Natural killer cell (primary cell): ENCODE measurements around the gene ANKRD13C. TPM values are rescaled to one million over a fixed set of nuclear protein-coding genes. Genes with fewer than 3 reads are reported as not detected.

Experiments
- ATAC-seq, 3 donors: fragments of 150-1000 bp in 2 of 3; fragments of 200-7000 bp in 1 of 3; cut with Tn5 transposase; 1 replicate in 1 of 3; 2 replicates in 2 of 3; pipeline ENCODE4 v1.10.0; 2021; ENCODE audit warnings: mild to moderate bottlenecking in 2 of 3, moderate library complexity in 2 of 3
- DNase-seq, 2 donors: peaks; one replicate each; pipeline versions ENCODE4 v3.0.0 to v3.0.0-alpha.2; 2013 to 2021; ENCODE audit warnings: mixed read lengths in 1 of 2
- H3K27ac ChIP-seq: one replicate; pipeline ENCODE4 v1.5.1; 2013; ENCODE audit warnings: mild to moderate bottlenecking, low read length
- H3K27me3 ChIP-seq: one replicate; pipeline ENCODE4 v1.6.1; 2013; ENCODE audit warnings: low read length; ENCODE audit not compliant: control insufficient read depth, insufficient read depth
- H3K36me3 ChIP-seq: one replicate; pipeline ENCODE4 v1.6.1; 2013; ENCODE audit warnings: low read length; ENCODE audit not compliant: control insufficient read depth, insufficient read depth
- H3K4me1 ChIP-seq: one replicate; pipeline ENCODE4 v1.6.1; 2013; ENCODE audit warnings: low read length; ENCODE audit not compliant: control insufficient read depth, insufficient read depth
- H3K4me3 ChIP-seq: one replicate; pipeline ENCODE4 v1.5.1; 2013; ENCODE audit warnings: low read length
- H3K9me3 ChIP-seq: one replicate; pipeline ENCODE4 v1.6.1; 2013; ENCODE audit warnings: low read length; ENCODE audit not compliant: control insufficient read depth, insufficient read depth
- H3K27ac Mint-ChIP-seq, 2 donors: one replicate each; pipeline ENCODE4 v1.8.0; 2022; ENCODE audit warnings: mild to moderate bottlenecking in 2 of 2, mixed read lengths in 2 of 2, moderate library complexity in 1 of 2
- H3K27me3 Mint-ChIP-seq, 2 donors: one replicate each; pipeline ENCODE4 v1.8.0; 2022; ENCODE audit warnings: low read depth in 2 of 2, mixed read lengths in 2 of 2
- H3K36me3 Mint-ChIP-seq: one replicate; pipeline ENCODE4 v1.8.0; 2022; ENCODE audit warnings: mixed read lengths
- H3K4me1 Mint-ChIP-seq, 2 donors: one replicate each; pipeline ENCODE4 v1.8.0; 2022; ENCODE audit warnings: mixed read lengths in 2 of 2
- H3K4me3 Mint-ChIP-seq: one replicate; pipeline ENCODE4 v1.8.0; 2022; ENCODE audit warnings: mild to moderate bottlenecking, moderate library complexity, mixed read lengths
- H3K9me3 Mint-ChIP-seq, 2 donors: one replicate each; pipeline ENCODE4 v1.8.0; 2022; ENCODE audit warnings: mixed read lengths in 2 of 2
- CTCF ChIP-seq: fragments of 200-600 bp; IDR thresholded peaks from one replicate; pipeline ENCODE4 v1.8.0; 2022; ENCODE audit warnings: antibody characterized with exemption
- WGBS: methylation state at CpG from one replicate; pipeline ENCODE4 v1.1.7; 2013; ENCODE audit warnings: missing lambda C conversion rate; ENCODE audit not compliant: insufficient coverage; 5-methylcytosine and 5-hydroxymethylcytosine counted together
- intact Hi-C: fragments of 100-400 bp; cut with micrococcal nuclease; formaldehyde crosslinking; loops from one replicate; pipeline ENCODE4 v1.14.2; 2022
- total RNA-seq, 4 donors: library from RNA; stranded (reverse); fragments of 120-200 nt in 1 of 4; gene quantifications; one replicate each; pipeline versions ENCODE4 v1.2.3 to v1.2.4, GENCODE V29; 2013 to 2022

Gene ANKRD13C
- total RNA-seq, 3 donors from 2014 or later (not counting 1 experiment from before 2014, with no cell fraction given) = 32.2 to 33.7 (median 32.8) TPM

DNA sequence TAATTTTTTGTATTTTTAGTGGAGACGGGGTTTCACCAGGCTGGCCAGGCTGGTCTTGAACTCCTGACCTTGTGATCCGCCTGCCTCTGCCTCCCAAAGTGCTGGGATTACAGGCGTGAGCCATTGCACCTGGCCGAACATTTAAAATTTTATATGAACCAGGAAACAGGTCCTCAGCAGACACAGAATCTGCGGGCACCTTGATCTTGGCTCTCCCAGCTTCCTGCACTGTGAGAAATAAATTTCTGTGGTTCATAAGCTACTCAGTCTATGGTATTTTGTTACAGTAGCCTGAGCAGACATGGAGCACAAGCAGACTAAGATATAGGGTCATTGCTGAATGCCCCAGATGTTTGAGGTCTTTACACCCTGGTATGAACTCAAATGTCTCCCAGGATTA, 33.0 kb upstream of the ANKRD13C start:
- Histone ChIP-seq H3K27me3 (peaks cover 6% of the 10 kb centered on the region), H3K27ac (no peak overlapping the region), H3K36me3 (no peaks in the 10 kb centered on the region), H3K4me1 (no peaks in the 10 kb centered on the region), H3K4me3 (no peak overlapping the region), H3K9me3 (no peaks in the 10 kb centered on the region)
- H3K36me3 Mint-ChIP-seq = no peaks in the 10 kb centered on the region
- no peaks in the 10 kb centered on the region for H3K9me3 Mint-ChIP-seq
- H3K27me3 Mint-ChIP-seq = peaks cover 19 to 24% of the 10 kb centered on the region in 2 donors
- DNase-seq = no peak
- H3K27ac Mint-ChIP-seq = no peak overlapping the region
- intact Hi-C loops = no loop called here
- TF ChIP-seq CTCF = no peak
- H3K4me3 Mint-ChIP-seq = no peak overlapping the region
- ATAC-seq = no peak
- H3K4me1 Mint-ChIP-seq = no peaks in the 10 kb centered on the region
- 88% methylated on average over 5 of the region's 5 CpGs for WGBS

DNA sequence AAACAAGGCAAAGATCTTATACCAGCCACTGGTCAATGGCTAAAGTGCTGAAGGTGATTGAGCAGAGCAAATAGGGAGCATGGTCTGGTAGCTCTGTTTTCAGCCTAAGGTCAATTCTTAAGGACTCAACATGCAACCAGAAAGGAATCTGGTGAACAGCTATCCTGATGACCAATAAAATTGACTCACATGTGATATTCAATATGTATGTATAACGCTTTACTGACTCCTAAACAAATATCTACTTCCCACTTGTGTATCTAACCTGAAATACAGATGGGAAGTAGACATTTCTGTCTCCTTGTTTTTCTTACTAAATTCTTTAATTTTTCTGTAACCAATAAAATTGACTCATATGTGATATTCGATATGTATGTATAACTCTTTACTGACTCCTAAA, 31.6 kb upstream of the ANKRD13C start:
- H3K27ac ChIP-seq = no peak overlapping the region
- no peaks in the 10 kb centered on the region for H3K4me1 ChIP-seq
- Mint-ChIP-seq H3K27me3 (peaks cover 19 to 30% of the 10 kb centered on the region in 2 donors), H3K27ac (no peak overlapping the region), H3K4me1 (no peaks in the 10 kb centered on the region), H3K9me3 (no peaks in the 10 kb centered on the region), H3K36me3 (no peaks in the 10 kb centered on the region), H3K4me3 (no peak overlapping the region)
- H3K9me3 ChIP-seq = no peaks in the 10 kb centered on the region
- WGBS = no CpG with 5 or more reads among the region's 2 CpGs
- intact Hi-C loops = no loop called here
- ATAC-seq (no peak), DNase-seq (no peak)
- no peaks in the 10 kb centered on the region for H3K36me3 ChIP-seq
- no peak overlapping the region for H3K4me3 ChIP-seq
- no peak for TF ChIP-seq CTCF
- H3K27me3 ChIP-seq = peaks cover 6% of the 10 kb centered on the region

DNA sequence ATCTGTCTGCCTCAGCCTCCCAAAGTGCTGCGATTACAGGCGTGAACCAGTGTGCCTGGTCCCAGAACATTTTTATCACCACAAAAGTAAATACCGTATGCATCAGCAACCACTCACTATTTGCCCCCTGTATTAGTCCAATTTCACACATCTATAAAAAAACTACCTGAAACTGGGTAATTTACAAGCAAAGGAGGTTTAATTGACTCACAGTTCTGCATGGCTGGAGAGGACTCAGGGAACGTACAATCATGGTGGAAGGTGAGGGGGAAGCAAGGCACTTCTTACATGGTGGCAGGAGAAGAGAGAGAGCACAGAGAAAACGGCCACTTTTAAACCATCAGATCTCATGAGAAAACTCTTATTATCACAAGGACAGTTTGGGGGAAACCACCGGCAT, 31.0 kb upstream of the ANKRD13C start:
- DNase-seq = no peak
- no peaks in the 10 kb centered on the region for H3K36me3 Mint-ChIP-seq
- H3K27me3 ChIP-seq = peaks cover 6% of the 10 kb centered on the region
- no peaks in the 10 kb centered on the region for H3K36me3 ChIP-seq
- ATAC-seq = no peak
- no peak overlapping the region for H3K27ac Mint-ChIP-seq
- no peaks in the 10 kb centered on the region for H3K4me1 ChIP-seq
- H3K4me3 ChIP-seq = no peak overlapping the region
- H3K27me3 Mint-ChIP-seq = peaks cover 19 to 30% of the 10 kb centered on the region in 2 donors
- no peaks in the 10 kb centered on the region for H3K9me3 Mint-ChIP-seq
- TF ChIP-seq CTCF = no peak
- 84% methylated on average over 4 of the region's 6 CpGs for WGBS
- H3K4me3 Mint-ChIP-seq = no peak overlapping the region
- no peaks in the 10 kb centered on the region for H3K9me3 ChIP-seq
- no peaks in the 10 kb centered on the region for H3K4me1 Mint-ChIP-seq
- intact Hi-C loops = no loop called here
- no peak overlapping the region for H3K27ac ChIP-seq

GRCh38 chr1:70384542-70384941, 30.0 kb upstream of the ANKRD13C start:
- Mint-ChIP-seq H3K4me3 (no peak overlapping the region), H3K36me3 (no peaks in the 10 kb centered on the region), H3K27ac (no peak overlapping the region), H3K4me1 (no peaks in the 10 kb centered on the region), H3K27me3 (peaks cover 16 to 27% of the 10 kb centered on the region in 2 donors), H3K9me3 (no peaks in the 10 kb centered on the region)
- intact Hi-C loops = no loop called here
- Histone ChIP-seq H3K36me3 (no peaks in the 10 kb centered on the region), H3K4me3 (no peak overlapping the region), H3K27me3 (peaks cover 6% of the 10 kb centered on the region), H3K27ac (no peak overlapping the region), H3K4me1 (no peaks in the 10 kb centered on the region), H3K9me3 (no peaks in the 10 kb centered on the region)
- DNase-seq (no peak), ATAC-seq (no peak)
- 88% methylated on average over 1 of the region's 2 CpGs for WGBS
- no peak for TF ChIP-seq CTCF
